Esophagus muscularis mucosa (tissue), 4 donors: ENCODE results near the gene ZNF189. TPM values are rescaled to one million over a fixed set of nuclear protein-coding genes. Genes with fewer than 3 reads are reported as not detected.
A peak's percentile ranks its signal among the peaks of the same experiment; 100 is the strongest.

ENCODE experiments used
- DNase-seq: peaks from one replicate; pipeline ENCODE4 v3.0.0-alpha.2; 2017; ENCODE audit errors: extremely low spot score
- H3K27ac ChIP-seq, 4 donors: fragments of 200-600 bp; sonication (generic); replicated peaks in 1 of 4; 1 replicate in 3 of 4; 2 replicates in 1 of 4; pipeline ENCODE4 v1.5.1; 2016 to 2019; ENCODE audit warnings: mild to moderate bottlenecking in 1 of 4
- H3K27me3 ChIP-seq, 4 donors: fragments of 200-600 bp; sonication (generic); one replicate each; pipeline versions ENCODE4 v1.5.1 to v1.6.0; 2016 to 2019
- H3K36me3 ChIP-seq, 4 donors: fragments of 200-600 bp; sonication (generic); one replicate each; pipeline ENCODE4 v1.5.1; 2016 to 2019
- H3K4me1 ChIP-seq, 4 donors: fragments of 200-600 bp; sonication (generic); one replicate each; pipeline ENCODE4 v1.5.1; 2016 to 2019
- H3K4me3 ChIP-seq, 4 donors: fragments of 200-600 bp; sonication (generic); 1 replicate in 2 of 4; 2 replicates in 2 of 4; pipeline ENCODE4 v1.5.1; 2016 to 2019; ENCODE audit warnings: mild to moderate bottlenecking in 4 of 4, moderate library complexity in 1 of 4
- H3K9me3 ChIP-seq, 4 donors: fragments of 200-600 bp; sonication (generic); 1 replicate in 3 of 4; 2 replicates in 1 of 4; pipeline ENCODE4 v1.5.1; 2016 to 2019
- CTCF ChIP-seq, 3 experiments: fragments of 200-600 bp in 2 of 3; fragments of 450-650 bp in 1 of 3; sonication (generic) in 2 of 3; IDR thresholded peaks; one replicate each; pipeline ENCODE4 v1.5.1; 2017 to 2019; ENCODE audit warnings: antibody characterized with exemption in 3 of 3, mild to moderate bottlenecking in 2 of 3, moderate library complexity in 1 of 3
- EP300 ChIP-seq: sonication (generic); formaldehyde crosslinking; IDR thresholded peaks from one replicate; pipeline ENCODE4 v1.6.1; 2017; ENCODE audit warnings: antibody characterized with exemption
- POLR2A ChIP-seq: fragments of 450-650 bp; IDR thresholded peaks from one replicate; pipeline ENCODE4 v1.6.1; 2017; ENCODE audit warnings: antibody characterized with exemption, moderate library complexity, mild to moderate bottlenecking, low read depth
- POLR2AphosphoS5 ChIP-seq, 2 donors: sonication (generic); formaldehyde crosslinking; IDR thresholded peaks; one replicate each; pipeline ENCODE4 v1.6.1; 2017; ENCODE audit warnings: antibody characterized with exemption in 2 of 2
- WGBS: methylation state at CpG from one replicate; pipeline ENCODE4 v1.1.5; 2018; 5-methylcytosine and 5-hydroxymethylcytosine counted together
- intact Hi-C: fragments of 100-400 bp; cut with DNase I; formaldehyde crosslinking; loops from one replicate; pipeline ENCODE4 v1.15.1; 2023
- total RNA-seq, 4 donors: library from RNA; depleted of rRNA; stranded (reverse); fragments of >200 nt; gene quantifications; one replicate each; pipeline versions ENCODE4 v1.1.0 to v1.2.1, GENCODE V29; 2016

Gene ZNF189
- total RNA-seq, 4 donors from 2014 or later, result 16.7 to 19.6 (median 18.6) TPM

DNA sequence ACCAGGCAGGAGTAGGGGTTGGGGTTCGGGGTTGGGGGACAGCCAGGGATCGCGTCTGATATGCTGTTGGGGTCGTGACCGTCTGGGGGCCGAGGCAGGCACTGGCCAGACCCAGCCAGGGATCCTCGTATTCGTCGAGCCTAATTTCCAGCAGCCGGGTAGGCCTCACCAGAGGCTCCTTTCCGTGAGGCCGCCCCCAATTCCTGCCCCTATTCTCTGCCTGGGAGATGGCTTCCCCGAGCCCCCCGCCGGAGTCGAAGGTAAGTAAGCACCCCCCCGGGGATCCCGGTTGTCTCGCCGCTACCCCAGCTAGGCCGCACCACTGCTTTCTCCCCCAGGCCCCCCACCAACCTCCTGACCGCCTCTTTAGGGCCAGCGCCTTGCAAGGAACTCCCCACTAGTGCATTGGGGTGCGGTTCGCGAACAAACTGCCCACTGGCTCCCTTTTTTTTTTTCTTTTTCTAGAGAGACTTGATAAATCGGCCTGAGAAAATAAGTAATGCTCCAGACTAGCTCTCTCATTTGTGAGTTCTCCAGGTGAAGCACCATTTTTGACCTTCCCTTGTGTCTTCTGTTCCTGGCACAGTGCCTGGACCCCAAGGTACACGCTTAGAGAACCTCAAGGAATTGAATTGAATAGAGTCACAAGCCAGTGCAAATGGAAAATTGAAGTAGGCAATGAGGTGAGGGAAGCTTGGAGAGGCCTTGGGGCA, 435 bp downstream of the ZNF189 start:
- peaks cover 34 to 53% (median 47%) of the 10 kb centered on the region in 4 donors for H3K4me1 ChIP-seq
- peaks cover 35 to 44% (median 39%) of the 10 kb centered on the region in 4 donors for H3K36me3 ChIP-seq
- H3K4me3 ChIP-seq, result peak overlapping the region; percentile 65 to 85 (median 68)
- intact Hi-C loops, result no loop called here
- no peaks in the 10 kb centered on the region for H3K27me3 ChIP-seq
- peaks cover 0 to 13% (median 3%) of the 10 kb centered on the region in 4 donors for H3K9me3 ChIP-seq
- peak overlapping the region; percentile 82 to 90 (median 84) for H3K27ac ChIP-seq
- WGBS, result 6% methylated on average over 8 of the region's 28 CpGs
- DNase-seq, result no peak
- no peak for TF ChIP-seq CTCF (IDR thresholded peaks at IDR 0.05)
- no peak for TF ChIP-seq EP300
- TF ChIP-seq POLR2A, result no peak
- TF ChIP-seq POLR2AphosphoS5 (IDR thresholded peaks at IDR 0.05), result no peak

DNA sequence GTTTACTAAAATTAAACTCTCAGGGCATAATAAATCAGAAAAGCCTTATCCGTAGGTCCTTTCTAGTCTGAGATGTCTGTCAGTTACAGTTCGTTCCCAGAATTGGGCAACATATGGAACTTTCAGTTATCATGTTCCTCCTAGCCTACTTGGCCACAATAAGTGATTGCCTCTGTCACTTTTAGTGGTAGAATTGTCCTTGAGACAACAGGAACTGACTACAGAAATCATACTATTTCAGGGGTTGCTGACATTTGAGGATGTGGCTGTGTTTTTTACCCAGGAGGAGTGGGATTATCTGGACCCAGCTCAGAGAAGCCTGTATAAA, 956 bp downstream of the ZNF189 start:
- TF ChIP-seq CTCF (IDR thresholded peaks at IDR 0.05), result no peak
- no peak for TF ChIP-seq POLR2AphosphoS5 (IDR thresholded peaks at IDR 0.05)
- TF ChIP-seq POLR2A, result no peak
- TF ChIP-seq EP300, result no peak
- WGBS, result 10% methylated on average over 2 of the region's 2 CpGs
- intact Hi-C loops, result no loop called here
- H3K36me3 ChIP-seq, result peaks cover 40 to 50% (median 45%) of the 10 kb centered on the region in 4 donors
- peak overlapping the region; percentile 65 to 85 (median 68) for H3K4me3 ChIP-seq
- H3K4me1 ChIP-seq, result peaks cover 34 to 53% (median 47%) of the 10 kb centered on the region in 4 donors
- DNase-seq, result no peak
- no peaks in the 10 kb centered on the region for H3K27me3 ChIP-seq
- H3K27ac ChIP-seq, result peak overlapping the region; percentile 82 to 90 (median 84)
- H3K9me3 ChIP-seq, result peaks cover 0 to 18% (median 5%) of the 10 kb centered on the region in 4 donors

DNA sequence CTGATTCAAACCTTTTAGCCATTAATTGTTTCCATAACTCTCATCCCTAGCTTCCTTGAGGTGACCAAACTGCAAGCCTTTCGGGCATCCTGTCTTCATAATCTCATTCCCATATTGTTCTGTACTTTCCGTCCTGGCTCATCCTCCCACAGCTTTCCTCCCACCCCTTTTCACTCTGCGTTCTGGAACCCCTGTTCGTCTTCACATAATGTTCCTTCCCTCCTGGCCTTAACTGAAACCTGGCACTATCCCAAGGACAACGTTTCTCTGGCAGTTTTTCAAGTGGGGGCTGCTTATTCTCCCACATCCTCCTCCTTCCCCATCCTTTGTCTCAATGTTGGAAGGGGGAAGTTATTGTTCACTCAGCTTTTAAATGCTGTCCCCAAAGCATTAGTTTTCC, 1.5 kb downstream of the ZNF189 start:
- Histone ChIP-seq H3K9me3 (peaks cover 0 to 23% (median 10%) of the 10 kb centered on the region in 4 donors), H3K36me3 (peaks cover 45 to 55% (median 50%) of the 10 kb centered on the region in 4 donors), H3K27me3 (no peaks in the 10 kb centered on the region), H3K4me1 (peaks cover 34 to 53% (median 47%) of the 10 kb centered on the region in 4 donors), H3K4me3 (peak overlapping the region; percentile 65 to 85 (median 68)), H3K27ac (peak overlapping the region in 1 of 4 donors; percentile 84)
- intact Hi-C loops, result loop anchor here (2.0 kb wide), 2 partner anchors 47 to 133 kb away; partner anchors contain the start of gene RNF20
- TF ChIP-seq EP300 (no peak), POLR2A (no peak), CTCF (IDR thresholded peaks at IDR 0.05) (no peak), POLR2AphosphoS5 (IDR thresholded peaks at IDR 0.05) (no peak)
- no peak for DNase-seq
- 41% methylated on average over 5 of the region's 5 CpGs for WGBS

DNA sequence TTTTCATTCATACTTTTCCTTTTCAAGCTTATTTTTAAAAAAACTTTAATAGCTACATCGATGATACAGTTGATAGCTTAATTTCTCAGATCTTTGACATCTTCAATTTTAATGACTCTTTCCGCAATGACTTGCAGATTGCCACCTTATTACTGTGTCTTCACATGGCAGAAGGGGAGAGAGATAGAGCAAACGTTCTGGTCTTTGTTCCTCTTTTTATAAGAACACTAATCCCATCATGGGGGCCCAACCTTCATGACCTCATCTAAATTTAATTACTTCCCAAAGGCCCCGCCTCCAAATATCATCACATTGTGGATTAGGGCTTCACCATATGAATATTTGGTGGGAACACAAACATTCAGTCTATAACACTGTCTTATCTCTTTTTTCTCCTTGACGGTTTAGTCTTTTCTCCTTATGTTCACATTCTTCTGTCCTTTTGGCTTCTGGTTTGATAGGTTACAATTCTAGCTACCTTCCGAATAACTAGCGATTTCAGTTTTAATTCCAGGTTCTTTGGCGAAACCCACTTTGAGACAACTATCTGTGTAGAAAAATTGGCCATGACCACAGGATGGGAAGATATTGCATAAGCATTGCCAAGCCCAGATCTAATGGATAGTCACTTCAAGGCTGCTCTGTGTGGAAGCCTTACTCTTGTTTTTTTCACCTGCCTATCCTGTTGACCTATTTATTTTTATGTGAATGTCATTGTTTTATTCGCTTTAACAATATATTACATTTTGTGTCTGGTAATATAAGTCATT, 5.0 kb downstream of the ZNF189 start:
- peaks cover 20 to 30% (median 24%) of the 10 kb centered on the region in 4 donors for H3K4me1 ChIP-seq
- H3K27me3 ChIP-seq, result no peaks in the 10 kb centered on the region
- intact Hi-C loops, result no loop called here
- WGBS, result 94% methylated on average over 9 of the region's 9 CpGs
- H3K27ac ChIP-seq, result no peak overlapping the region
- no peak overlapping the region for H3K4me3 ChIP-seq
- peaks cover 13 to 59% (median 44%) of the 10 kb centered on the region in 4 donors for H3K9me3 ChIP-seq
- peaks cover 81 to 88% (median 84%) of the 10 kb centered on the region in 4 donors for H3K36me3 ChIP-seq
- TF ChIP-seq POLR2A, result no peak
- no peak for TF ChIP-seq EP300
- no peak for TF ChIP-seq POLR2AphosphoS5 (IDR thresholded peaks at IDR 0.05)
- DNase-seq, result no peak
